A549 treated with dexamethasone at 1 μM for 4 hours (cell line): Measurements from ENCODE around the gene STRC. TPM values are rescaled to one million over a fixed set of nuclear protein-coding genes. Genes with fewer than 3 reads are reported as not detected.

Experiments used
- total RNA-seq: library from RNA; stranded (reverse); fragments of 200-300 nt; extraction: Qiagen RNA extraction; gene quantifications from 5 replicates; pipeline ENCODE4 v1.2.3, GENCODE V29; 2022

The STRC gene
- 0.04 to 0.15 TPM (median 0.08 TPM) in 5 replicates for total RNA-seq

GRCh38 chr15:43618700-43619099 lies at the start of gene STRC:
TSS of gene STRC (minus strand) at chr15:43618800. CDS start at chr15:43618722, 78 bp downstream.

GRCh38 chr15:43648649-43649429 lies 30.2 kb upstream of the STRC start, which contains the start of gene CATSPER2:
TSS of gene CATSPER2 (minus strand) at chr15:43648844. CDS start at chr15:43648061, 783 bp downstream.

GRCh38 chr15:43593328-43594190 lies 25.0 kb downstream of the STRC start, which contains the start of gene CKMT1B:
TSS of gene CKMT1B (plus strand) at chr15:43594027. CDS start at chr15:43594219, 192 bp downstream.

GRCh38 chr15:43589778-43590466 lies 28.7 kb downstream of the STRC start, which contains the start of gene PPIP5K1:
TSS of gene PPIP5K1 (minus strand) at chr15:43590208. CDS start at chr15:43584504, 5,704 bp downstream.

Other genes starting within 250 kb of the STRC start
- 6.8 to 10.8 TPM (median 9.6 TPM) in 5 replicates for gene ZSCAN29, start 247.8 kb downstream of the STRC start, total RNA-seq
- gene TUBGCP4, start 247.7 kb downstream of the STRC start, total RNA-seq: 4.1 to 7.0 TPM (median 5.5 TPM) in 5 replicates
- gene TP53BP1, start 125.6 kb downstream of the STRC start, total RNA-seq: 14.0 to 19.4 TPM (median 18.3 TPM) in 5 replicates
- 0.45 to 0.74 TPM (median 0.64 TPM) in 5 replicates for gene MAP1A, start 101.2 kb downstream of the STRC start, total RNA-seq
- 4.7 to 7.8 TPM (median 5.4 TPM) in 5 replicates for gene PPIP5K1, start 28.6 kb downstream of the STRC start, total RNA-seq
- 2.4 to 5.3 TPM (median 3.9 TPM) in 5 replicates for gene CKMT1B, start 24.8 kb downstream of the STRC start, total RNA-seq
- gene CATSPER2, start 30.0 kb upstream of the STRC start, total RNA-seq: 0.17 to 1.8 TPM (median 0.86 TPM) in 5 replicates
- gene CKMT1A, start 75.1 kb upstream of the STRC start, total RNA-seq: 2.4 to 3.3 TPM (median 2.8 TPM) in 5 replicates
- gene PDIA3, start 127.6 kb upstream of the STRC start, total RNA-seq: 299 to 388 TPM (median 334 TPM) in 5 replicates
- 0.95 to 2.0 TPM (median 1.4 TPM) in 5 replicates for gene ELL3, start 158.2 kb upstream of the STRC start, total RNA-seq
- 499 to 671 TPM (median 600 TPM) in 5 replicates for gene SERF2, start 173.5 kb upstream of the STRC start, total RNA-seq
- gene SERINC4, start 181.4 kb upstream of the STRC start, total RNA-seq: 0.06 to 0.15 TPM (median 0.09 TPM) in 5 replicates
- 4.1 to 8.8 TPM (median 5.6 TPM) in 5 replicates for gene HYPK, start 181.8 kb upstream of the STRC start, total RNA-seq
- 25.8 to 27.6 TPM (median 26.3 TPM) in 5 replicates for gene MFAP1, start 205.9 kb upstream of the STRC start, total RNA-seq
- gene WDR76, start 208.2 kb upstream of the STRC start, total RNA-seq: 12.0 to 14.7 TPM (median 12.7 TPM) in 5 replicates